OCI-LY1 (cell line): ENCODE results near the gene ASH1L.

ENCODE experiments used
- CTCF ChIP-seq: fragments of 200-600 bp; sonication (generic), shearing (Covaris generic); IDR thresholded peaks from 2 replicates; pipeline ENCODE4 v1.5.1; 2017; ENCODE audit warnings: mild to moderate bottlenecking, antibody characterized with exemption, low read length, moderate library complexity, mixed read lengths
- EZH2 ChIP-seq: fragments of 200-600 bp; sonication (generic), shearing (Covaris generic); IDR thresholded peaks from 2 replicates; pipeline ENCODE4 v1.8.0; 2017; ENCODE audit warnings: borderline replicate concordance, mixed run types, mild to moderate bottlenecking, antibody characterized with exemption, low read length, moderate library complexity, mixed read lengths

- no peak for TF ChIP-seq CTCF
- TF ChIP-seq EZH2 = no peak
Measured at GRCh38 chr1:155607708-155608107, 45.1 kb upstream of the ASH1L start.
